NCI-H2196 treated with DMSO at 0.1 percent for 48 hours (cell line): ENCODE measurements around the gene SOX18.

Experiments used
- DNase-seq: peaks from one replicate; lab custom pipeline; 2025; ENCODE audit not compliant: unreplicated experiment; lab: John Stamatoyannopoulos, UW

SOX18 gene

DNA sequence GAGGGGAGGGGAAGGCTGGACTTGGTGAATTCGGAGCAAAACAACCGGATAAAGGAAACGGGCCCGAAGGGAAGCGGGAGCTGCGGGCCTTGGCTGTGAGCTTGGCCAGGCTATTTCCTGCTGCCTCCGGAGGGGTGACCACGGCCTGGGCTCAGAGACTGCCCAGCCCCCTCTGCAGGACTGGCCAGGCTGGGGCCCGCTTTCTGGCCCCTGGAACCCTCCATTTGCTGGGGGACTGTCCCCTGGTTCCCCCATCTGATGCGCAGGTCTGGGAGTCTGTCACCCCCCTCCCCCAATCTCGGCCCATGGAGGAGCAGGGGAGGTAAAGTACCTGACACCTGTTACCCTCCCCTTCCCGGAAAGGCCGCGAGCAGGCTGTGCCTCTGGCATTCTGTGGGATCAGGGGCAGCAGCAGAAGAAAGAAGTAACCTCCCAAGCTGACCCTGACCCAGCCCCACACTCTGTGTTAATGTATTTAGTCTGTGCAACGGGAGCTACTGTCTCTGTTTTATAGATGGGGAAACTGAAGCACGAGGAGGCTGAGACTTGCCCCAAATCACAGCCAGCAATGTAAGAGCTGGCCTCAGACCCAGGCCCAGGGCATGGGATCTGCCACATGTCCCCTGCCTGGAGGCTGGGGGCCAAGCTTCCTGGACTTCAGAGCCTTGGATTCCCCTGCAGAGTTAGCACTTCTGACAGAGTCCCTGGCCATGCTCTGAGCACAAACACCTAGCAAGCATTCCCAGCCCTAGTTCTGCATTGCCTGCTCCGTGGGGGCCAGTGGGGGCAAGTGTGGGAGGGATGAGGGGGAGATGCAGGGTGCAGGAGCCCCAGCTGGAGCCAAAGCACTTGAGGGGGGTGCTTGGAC is 9.9 kb downstream of the SOX18 start:
- no peak for DNase-seq

DNA sequence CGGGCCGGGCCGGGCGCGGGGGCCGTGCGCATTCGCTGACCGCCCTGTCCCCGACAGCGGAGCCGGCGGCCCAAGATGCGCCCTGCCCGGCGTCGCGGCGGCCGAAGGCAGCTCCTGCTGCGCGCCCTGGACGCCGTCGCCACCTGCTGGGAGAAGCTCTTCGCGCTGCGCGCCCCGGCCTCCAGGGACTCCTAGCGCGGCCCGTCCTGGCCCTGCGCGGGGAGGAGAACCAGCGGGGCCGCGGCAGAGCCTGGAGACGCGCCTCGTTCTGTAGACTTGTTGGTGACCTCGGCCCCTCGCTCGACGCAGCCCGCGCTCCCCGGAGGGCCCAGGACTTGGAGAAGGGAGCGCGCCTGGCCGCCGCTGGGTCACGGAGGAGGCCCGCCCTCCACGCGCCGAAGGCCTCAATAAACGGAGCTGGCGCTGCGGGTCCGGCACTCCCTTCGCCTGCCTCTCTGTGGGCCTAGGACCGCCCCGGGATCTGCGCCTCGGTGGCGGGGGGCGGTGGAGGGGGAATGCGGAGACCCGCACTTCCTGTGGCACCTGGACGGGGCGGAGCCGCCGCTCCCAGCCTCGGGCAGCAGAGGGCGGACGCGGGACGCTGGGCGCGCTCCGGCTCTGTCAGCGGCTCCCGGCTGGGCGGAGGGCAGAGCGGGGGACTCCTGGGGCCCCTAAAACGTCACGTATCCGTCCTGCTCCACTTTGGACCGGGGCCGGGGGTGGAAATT is 10.7 kb downstream of the SOX18 start:
- DNase-seq: peak; percentile 53

DNA sequence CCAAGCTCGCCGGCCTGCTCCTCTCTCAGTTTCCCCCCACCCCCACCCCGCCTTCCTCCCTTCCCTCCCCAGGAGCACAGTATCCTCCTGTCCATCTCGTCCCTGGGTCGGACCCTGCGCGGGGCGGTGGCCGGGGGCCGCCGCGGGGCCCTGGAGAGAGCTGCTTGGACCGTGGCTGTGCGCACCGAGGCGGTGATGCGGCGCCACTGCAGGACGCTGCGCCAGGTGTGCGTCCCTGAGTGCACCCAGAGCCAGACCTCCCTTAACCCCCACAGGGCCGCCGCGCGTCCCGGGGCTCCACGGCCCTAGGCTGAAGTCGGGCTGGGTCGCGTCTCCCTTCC is 11.2 kb downstream of the SOX18 start:
- DNase-seq: no peak

DNA sequence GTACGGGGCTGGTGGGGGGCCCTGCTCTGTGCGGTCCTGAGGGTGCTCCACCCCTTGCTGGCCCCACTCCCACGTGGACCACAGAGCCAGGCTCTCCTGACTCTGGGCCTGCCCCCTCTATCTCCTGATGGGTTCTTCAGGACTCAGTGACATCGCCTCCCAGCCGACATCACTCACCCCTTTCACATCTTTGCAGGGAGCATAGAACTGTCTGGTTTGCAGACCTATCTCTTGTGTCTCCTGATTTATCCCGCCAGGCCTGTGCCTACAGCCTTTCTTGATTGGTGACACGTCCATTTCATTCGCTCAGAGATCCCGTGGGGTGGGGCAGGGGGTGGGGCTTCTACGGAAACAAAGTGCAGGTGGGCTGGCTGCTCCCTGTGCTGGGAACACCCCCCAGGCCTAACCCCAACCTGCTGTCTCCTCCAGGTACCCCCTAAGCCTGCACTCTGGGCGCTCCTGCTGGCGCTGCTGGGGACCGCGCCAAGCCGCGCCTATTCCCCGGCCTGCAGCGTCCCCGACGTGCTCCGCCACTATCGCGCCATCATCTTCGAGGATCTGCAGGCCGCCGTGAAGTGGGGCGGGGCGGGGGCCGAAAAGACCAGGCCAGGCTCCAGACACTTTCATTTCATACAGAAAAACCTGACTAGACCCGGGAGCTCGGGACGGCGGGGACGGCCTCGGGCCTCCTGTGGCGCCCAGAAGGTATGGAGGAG is 11.8 kb downstream of the SOX18 start:
- peak; percentile 47 for DNase-seq

DNA sequence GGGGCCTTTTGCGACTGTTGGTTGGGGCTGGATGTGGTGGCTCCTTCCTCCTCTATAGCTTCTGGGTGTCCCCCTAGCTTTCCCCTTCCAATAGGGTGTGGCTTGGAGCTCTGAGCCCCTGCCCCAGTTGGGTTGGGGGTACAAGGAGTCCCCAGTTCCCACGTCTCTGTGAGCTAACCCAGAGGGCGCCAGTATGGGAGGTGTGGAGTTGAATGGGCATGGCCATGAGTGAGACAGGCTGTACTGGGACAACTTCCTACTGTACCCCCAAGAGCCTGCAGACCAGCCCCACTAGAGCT is 12.3 kb downstream of the SOX18 start:
- no peak for DNase-seq

DNA sequence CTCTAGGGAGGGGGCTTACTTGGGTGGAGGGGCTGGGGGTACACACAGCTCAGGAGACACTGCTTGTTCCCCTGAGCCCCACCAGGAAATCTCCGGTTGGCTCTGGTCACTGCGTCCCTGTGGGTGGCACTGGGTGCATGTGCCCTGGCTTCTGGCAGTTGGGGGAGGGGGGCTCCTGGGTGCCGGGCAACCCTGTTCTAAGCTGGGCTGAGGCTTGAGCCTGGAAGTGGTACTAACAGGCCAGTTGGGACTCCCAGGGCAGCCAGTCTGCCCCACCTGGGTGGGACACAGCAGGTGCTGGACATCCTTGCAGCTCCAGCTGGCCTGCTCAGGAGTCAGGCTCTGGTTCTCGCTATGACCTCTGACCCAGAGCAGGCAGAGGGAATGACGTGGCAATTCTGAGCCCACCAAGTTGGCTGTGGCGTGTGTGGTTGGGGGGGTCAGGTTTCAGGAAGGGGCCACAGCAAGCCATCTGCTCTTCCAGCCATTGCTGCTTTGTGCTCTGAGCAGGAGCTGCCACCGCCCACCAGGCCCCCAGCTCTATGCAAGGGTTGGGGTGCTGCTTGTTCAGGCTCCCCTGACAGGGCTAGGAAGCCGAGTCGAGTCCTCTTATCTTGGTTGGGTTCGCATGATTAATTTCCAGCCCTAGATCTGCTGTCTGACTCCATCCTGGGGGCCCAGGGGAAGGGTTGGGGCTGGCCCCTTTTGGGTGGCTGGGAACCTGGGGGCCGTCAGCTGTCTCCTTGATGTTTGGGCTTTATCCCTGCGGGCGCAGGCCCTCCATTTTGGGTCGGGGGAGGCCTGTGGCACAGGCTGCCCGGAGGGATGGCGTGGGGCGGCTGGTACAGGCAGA is 12.9 kb downstream of the SOX18 start:
- no peak for DNase-seq

DNA sequence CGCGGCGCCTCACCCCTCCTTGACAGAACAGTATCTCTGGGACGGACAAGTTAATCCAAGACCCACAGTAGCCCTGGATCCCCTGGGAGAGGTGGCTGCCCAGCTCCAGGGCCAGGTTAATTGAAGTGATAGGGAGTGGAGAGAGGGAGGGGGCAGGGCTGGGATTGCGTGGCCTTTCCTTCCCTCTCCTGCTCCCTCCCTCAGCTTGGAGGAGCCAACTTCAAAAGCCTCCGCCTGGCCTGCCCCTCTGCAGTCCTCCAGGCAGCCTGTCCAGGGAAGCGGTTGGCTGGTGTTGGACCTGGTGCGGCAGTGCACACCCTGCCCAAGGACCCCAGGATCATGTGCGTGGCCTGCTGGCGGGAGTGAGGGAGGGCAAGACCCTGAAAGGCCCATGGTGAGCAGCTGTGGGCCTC is 13.5 kb downstream of the SOX18 start, which contains the start of gene C20orf204:
Gene C20orf204, plus strand, starts transcription at position 250 of the 413 bp plus-strand sequence. Its CDS starts 142 bp downstream, at position 392.
- DNase-seq: no peak

DNA sequence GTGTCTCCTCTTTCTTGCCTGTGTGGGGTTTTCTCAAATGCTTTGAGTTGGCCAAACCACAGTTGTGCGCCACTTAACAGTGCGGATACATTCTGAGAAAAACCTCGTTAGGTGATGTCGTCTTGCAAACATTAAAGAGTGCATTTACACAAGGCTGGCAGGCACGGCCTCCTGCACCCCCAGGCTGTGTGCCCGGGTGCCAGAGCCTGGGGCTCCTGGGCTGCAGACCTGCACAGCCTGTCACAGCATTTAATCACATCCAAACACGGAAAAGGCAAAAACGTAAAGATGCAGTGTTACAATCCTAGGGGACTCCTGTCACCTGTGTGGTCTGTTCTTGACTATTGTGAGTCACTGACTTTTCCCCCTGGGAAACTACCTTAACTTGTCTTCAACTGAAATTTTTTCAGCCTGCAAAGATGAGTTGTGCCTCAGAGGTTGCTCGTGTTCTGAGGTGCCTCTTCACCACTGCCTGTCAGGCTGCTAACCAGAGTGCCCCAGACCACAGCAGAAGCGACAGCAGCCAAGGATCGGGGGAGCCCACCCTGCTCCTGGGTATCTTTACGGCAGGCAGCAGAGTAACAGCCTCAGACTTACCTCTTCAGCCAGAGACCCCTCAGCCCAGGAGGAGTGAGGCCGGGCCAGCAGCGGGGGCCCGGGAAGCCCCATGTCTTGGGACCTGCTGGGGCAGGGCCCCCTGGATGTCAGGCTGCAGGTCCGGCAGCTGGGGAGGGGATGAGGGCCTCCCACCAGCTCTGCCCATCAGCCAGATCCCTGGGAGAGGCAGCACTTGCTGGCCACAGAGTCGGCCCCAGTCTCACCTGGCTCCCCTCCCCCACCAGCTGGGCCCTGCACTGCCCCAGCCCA is 14.1 kb downstream of the SOX18 start:
- no peak for DNase-seq

DNA sequence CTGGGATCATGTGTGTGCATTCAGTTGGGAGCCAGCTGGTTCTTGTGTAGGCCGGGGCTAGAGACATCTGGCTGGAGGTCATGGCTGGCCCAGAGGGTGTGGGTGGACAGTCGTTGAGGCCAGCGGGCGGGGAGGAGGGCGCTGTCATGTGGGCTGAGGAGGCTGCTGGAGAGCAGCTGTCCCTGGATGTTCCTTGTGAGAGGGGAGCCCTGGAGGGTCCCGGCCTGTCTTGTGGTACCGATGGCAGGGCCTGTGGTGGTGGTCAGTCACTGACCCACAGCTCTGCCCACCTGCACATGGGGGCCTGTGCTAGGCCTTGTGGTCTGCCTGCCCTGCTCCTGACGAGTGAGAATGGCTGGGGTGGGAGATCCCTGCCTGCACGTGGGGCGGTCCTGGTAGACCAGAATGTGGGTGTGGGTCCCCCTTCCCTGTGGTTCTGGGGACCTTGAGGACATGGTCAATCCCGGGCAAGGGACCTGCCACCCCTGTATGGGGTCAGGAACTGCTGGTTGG is 15.4 kb downstream of the SOX18 start:
- DNase-seq: no peak

DNA sequence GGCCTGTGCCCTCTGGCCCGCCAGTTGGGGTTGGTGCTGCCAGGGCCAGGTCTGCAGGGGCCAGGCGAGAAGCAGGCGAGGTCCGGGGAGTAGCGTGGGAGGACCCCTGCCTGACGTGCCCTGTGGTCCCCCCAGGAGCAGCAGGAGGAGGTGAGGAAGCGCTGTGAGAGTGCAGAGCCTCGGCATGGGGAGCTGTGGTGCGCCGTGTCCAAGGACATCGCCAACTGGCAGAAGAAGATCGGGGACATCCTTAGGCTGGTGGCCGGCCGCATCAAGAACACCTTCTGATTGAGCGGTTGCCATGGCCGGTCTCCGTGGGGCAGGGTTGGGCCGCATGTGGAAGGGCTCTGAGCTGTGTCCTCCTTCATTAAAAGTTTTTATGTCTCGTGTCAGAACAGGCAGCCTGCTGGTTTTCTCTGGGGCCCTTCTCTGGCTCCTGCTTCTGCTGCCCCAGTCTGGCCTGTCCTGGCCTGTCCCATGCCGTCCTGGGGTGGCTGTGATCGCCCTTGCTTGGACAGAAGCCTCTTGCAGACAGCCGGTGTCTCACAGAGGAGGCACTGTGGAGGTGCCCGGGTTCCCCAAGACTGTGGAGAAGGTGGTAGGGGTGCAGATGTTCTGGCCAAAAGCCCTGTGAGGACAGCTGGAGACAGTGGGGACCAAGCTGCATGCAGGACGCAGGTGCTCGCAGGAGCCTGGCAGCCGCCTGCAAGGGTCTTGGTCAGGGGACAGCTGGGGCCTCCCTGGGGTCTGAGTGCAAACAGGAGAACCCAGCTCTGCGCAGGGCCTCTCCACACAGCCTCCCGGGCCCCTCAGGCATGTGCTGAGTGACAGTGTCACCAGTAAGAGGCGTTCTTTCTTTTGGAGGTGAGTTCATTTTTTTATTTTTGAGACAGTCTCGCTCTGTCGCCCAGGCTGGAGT is 16.5 kb downstream of the SOX18 start:
- no peak for DNase-seq

DNA sequence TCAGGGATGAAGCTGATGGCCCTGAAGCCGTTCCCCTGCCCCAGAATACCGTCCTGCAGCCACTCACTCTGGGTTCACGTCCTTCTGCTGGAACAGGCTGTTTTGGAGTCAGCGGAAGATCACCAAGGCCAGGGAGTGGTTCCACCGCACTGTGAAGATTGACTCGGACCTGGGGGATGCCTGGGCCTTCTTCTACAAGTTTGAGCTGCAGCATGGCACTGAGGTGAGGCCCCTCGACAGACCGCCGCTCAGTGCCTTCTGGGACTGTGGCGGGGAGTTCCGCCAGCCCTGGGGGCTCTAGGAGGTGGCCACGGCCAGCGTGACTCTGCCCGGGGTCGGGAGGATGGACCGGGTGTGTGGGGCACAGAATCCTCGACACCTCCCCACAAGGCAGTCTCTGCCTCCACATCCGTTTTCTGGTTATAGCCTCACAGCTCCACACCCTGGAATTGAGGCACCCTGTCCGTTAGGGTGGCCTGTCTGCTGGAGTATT is 17.6 kb downstream of the SOX18 start:
- no peak for DNase-seq

DNA sequence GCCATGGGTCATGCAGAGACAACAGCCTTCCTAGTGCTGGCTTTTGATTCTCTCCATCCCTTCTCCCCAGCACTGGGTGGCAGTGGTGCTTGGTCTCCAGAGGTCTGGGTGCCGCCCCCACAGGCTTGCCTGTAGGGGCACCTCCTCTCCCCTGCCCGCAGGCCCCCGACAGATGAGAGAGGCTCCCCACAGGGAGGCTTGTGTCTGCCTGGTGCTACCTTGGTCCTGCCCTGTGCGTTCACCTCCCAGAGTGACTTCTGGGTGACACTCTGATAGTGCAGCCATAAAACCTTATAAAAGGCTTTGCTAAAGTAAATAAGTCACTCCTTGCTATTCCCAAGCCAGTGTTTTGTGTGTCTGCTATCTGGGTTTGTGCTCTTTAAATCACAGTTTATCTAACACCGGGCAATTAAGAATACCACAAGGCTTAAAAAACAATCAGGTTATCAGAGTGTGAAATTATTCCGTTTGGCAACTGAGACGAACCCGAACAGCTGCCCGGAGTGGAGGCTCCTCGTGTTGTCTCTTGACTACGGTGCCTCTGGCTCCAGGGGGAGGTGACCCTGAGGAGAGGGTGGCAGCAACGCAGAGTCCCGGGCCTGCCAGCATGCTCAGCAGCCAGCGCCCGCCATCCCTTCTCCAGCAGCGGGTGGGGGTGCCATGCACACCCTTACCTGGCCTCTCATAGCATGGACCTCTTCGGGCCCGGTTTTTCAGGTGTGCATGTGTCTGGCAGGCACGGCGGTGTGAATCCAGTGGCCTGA is 18.9 kb downstream of the SOX18 start:
- DNase-seq: no peak

DNA sequence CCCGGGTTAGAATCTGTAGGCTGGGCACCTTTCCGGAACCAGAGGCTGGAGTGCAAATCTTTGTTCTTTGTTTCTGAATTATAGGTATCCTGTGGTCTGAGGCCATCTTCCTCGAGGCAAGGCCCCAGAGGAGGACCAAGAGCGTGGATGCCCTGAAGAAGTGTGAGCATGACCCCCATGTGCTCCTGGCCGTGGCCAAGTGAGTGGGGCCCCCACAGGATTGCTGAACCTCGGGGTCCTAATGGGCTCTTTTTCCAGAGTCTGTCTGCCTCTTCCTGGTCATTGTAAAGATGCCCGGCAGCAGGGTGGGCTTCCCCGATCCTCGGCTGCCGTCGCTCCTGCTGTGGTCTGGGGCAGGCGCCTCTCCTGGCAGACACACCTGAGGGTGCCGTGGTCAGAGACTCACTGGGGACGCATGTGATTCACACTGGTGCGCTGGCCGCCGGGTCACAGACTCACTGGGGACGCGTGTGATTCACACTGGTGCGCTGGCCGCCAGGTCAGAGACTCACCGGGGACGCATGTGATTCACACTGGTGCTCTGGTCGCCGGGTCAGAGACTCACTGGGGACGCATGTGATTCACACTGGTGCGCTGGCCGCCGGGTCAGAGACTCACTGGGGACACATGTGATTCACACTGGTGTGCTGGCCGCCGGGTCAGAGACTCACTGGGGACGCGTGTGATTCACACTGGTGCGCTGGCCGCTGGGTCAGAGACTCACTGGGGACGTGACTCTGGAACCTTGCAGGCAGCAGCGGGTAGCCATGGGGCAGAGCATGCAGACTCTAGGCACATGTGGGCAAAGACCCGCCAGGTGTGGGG is 19.9 kb downstream of the SOX18 start:
- no peak for DNase-seq

DNA sequence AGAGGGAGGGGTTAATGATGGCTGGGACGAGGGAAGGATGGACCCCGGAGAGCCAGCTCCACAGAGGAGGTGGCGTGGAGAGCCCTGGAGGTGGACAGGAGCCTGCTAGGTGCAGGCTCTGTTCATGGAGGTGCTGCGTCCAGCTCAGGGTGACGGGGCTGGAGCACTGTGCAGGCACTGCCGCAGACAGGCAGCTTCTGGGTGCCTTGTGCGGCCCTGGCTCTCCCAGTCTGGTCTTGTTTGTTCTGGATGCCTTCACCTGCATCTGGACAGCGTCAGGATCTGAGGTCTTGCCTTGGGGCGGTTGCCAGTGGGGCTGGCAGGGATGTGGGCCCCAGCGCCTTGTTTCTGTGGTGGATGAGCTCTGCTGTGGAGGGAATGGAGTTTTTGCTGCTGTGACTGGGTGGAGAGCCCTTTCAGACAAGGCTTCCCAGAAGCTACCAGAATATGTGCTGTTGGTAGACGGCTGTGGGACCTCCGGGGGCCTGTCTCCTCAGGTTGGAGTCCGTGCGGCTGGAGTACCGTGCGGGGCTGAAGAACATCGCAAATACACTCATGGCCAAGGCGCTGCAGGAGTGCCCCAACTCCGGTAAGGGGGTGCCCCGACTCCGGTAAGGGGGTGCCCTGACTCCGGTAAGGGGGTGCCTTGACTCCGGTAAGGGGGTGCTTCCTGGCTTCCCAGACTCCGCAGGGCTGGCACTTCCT is 21.3 kb downstream of the SOX18 start:
- no peak for DNase-seq

DNA sequence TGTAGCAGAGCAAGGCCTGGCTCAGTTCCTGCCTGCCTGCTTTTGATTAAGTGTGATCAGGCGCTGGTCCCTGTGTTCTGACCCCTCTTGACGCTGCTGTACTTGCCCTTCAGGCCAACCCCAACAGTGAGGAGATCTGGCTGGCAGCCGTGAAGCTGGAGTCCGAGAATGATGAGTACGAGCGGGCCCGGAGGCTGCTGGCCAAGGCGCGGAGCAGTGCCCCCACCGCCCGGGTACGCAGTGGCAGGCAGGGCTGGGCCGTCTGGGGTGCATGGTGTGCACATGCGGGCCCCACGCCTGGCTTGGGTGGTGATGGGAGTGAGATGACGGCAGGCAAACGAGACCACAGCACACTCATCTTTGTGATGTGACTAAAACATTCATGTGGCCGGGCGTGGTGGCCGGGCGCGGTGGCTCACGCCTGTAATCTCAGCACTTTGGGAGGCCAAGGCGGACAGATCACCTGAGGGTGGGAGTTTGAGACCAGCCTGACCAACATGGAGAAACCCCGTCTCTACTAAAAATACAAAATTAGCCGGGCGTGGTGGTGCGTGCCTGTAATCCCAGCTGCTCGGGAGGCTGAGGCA is 23.5 kb downstream of the SOX18 start:
- no peak for DNase-seq
